HL-60/S4 treated with retinoic acid at 250 ng/mL for 4 days and 3 days (cell line): Measurements from ENCODE around the gene MDK.
"Not testable (repeated sequence)": the region's sequence is repeated elsewhere in the genome, so short reads cannot be mapped to it uniquely, and the experiment has no call there.

Experiments
- in situ Hi-C: fragments of 300-500 bp; cut with MboI; formaldehyde crosslinking; loops from 2 replicates; pipeline ENCODE4 v1.7.0; 2022; ENCODE audit warnings: low sequenced_read_pairs

MDK gene

GRCh38 chr11:46367244-46367915 lies 14.1 kb upstream of the MDK start:
- in situ Hi-C loops, result no loop called here

GRCh38 chr11:46367916-46368267 lies 13.6 kb upstream of the MDK start:
- in situ Hi-C loops, result no loop called here

DNA sequence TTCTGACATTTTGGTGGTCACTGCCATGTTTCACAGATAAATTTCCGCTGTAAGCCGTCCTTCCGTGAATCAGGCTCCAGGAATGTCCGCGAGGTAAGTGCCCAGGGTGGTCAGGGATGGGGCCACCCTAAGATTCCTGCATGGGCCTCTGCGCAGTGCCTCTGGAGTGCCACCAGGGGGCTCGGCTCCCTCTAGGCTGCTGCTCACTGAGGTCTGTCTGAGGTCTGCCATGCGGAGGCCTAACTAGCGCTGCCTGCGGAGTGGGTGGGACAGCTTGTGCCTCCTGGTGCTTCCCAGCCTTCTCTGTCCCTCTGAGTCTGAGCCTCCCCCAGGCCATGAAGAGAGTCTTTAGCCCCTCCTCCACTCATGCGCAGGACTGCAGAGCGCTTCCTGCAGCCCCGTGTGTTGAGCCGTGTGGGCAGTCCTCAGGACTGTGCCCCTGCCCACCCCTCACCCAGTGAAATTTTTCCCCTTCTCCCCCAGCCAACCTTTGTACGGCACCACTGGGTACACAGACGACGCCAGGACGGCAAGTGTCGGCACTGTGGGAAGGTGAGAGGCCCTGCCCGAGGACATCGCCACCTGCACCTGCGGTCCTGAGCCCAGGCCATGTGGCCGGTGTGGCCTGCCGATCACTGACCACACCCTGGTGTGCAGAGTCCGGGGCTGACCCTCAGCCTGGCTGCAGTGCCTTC lies 11.9 kb upstream of the MDK start:
- in situ Hi-C loops, result no loop called here

DNA sequence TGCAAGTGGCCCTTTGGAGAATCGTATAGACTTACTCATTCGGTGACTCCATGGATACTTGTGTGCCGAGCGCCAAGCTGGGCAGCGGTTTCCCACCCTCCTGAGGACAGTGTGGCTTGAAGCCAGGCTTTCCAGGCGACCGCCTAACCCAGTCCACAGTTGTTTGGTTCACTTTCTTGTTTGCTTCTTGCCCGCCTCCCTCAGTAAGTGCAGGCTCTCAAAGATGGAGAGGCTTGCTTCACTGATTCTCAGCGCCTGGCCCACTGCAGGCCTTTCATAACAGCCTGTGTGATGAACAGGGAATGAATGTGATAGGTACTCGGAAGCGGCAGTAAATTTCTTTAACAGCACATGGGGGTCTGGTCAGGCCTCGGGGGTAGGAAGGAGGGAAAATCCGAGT lies 11.2 kb upstream of the MDK start:
- in situ Hi-C loops, result no loop called here

DNA sequence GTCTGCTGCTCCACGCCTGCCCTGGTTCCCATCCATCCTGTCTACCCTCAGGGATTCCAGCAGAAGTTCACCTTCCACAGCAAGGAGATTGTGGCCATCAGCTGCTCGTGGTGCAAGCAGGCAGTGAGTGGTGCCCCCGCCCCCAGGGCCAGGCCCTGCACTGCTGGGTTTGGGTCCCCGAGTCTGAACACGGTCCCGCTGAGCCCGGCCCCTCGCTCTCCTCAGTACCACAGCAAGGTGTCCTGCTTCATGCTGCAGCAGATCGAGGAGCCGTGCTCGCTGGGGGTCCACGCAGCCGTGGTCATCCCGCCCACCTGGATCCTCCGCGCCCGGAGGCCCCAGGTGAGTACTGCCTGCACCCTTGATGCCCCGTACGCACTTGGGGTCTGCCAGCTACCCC lies 10.2 kb upstream of the MDK start:
- in situ Hi-C loops, result not testable (repeated sequence)

DNA sequence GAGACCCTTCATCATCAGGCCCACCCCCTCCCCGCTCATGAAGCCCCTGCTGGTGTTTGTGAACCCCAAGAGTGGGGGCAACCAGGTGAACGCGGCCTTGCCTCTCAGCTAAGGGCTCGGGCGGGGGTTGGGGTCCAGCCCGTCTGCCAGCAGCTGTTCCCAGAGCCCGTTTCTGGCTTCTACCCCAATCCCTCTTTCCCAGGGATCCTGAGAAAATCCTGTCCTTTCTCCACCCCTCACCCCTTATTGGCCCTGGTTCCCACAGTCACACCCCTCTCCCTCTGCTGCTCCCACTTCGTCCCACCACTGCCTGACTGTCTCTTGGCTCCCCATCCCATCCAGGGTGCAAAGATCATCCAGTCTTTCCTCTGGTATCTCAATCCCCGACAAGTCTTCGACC lies 9.4 kb upstream of the MDK start:
- in situ Hi-C loops, result no loop called here

DNA sequence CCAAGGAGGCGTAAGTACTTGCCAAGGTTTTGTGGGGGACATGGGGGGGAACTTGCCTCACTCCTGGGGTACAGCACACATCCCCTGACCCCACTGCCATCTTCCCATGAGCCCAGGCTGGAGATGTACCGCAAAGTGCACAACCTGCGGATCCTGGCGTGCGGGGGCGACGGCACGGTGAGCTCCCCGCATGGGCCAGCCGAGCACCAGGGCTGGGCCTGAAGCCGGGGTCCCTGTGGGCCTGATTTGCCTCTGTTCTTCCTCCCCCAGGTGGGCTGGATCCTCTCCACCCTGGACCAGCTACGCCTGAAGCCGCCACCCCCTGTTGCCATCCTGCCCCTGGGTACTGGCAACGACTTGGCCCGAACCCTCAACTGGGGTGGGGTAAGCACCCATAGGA lies 9.0 kb upstream of the MDK start:
- in situ Hi-C loops, result not testable (repeated sequence)

DNA sequence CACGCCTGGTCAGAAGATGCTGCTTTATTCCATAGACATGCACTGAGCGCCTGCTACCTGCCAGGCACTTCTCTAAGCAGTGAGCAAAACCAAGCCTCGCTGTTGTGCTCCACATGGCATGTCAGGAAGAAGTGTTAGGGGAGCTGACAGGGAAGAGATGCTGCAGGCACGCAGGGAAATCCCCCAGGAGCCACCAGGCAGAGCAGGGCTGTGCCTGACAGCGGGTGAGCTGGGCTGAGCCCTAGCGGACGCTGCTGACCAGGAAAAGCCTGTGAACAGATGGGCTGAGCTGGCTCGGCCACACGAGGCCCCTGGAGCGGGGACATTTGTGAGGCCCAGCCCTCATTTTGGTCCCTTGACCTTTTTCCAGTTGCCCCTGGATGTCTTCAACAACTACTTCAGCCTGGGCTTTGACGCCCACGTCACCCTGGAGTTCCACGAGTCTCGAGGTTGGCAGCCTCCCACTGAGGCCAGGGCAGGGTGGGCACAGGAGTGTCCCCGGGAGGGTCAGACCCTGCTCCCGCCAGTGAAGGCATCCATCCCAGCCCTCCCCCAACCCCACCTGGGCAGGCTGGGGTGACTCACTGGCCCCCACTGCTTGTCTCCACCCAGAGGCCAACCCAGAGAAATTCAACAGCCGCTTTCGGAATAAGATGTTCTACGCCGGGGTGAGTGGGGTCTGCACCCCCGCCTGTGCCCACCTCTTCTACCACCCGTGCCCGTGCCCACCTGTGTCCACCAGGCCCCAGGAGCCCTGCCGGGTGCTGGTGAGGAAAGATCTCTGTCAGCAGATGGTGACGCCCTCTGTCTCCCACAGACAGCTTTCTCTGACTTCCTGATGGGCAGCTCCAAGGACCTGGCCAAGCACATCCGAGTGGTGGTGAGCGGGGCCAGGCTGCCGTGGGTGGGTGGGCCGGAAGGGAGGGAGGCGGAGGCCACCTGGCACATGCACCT lies 7.4 kb upstream of the MDK start:
- in situ Hi-C loops, result no loop called here

DNA sequence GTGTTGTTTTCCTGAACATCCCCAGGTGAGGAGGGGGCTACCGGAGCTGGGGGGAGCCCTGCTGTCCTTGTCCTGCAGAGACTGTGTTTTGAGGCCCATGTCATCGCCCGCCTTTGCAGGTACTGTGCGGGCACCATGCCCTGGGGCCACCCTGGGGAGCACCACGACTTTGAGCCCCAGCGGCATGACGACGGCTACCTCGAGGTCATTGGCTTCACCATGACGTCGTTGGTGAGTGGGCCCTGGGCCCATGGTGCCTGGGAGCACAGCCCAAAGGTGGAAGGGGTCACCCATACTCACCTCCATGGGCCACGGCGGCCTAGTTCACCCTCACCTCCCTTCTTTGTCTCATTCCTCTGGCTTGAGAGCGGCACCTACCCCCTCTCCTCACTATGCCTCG lies 6.7 kb upstream of the MDK start:
- in situ Hi-C loops, result no loop called here

GRCh38 chr11:46375392-46376101 lies 5.9 kb upstream of the MDK start:
- in situ Hi-C loops, result no loop called here

DNA sequence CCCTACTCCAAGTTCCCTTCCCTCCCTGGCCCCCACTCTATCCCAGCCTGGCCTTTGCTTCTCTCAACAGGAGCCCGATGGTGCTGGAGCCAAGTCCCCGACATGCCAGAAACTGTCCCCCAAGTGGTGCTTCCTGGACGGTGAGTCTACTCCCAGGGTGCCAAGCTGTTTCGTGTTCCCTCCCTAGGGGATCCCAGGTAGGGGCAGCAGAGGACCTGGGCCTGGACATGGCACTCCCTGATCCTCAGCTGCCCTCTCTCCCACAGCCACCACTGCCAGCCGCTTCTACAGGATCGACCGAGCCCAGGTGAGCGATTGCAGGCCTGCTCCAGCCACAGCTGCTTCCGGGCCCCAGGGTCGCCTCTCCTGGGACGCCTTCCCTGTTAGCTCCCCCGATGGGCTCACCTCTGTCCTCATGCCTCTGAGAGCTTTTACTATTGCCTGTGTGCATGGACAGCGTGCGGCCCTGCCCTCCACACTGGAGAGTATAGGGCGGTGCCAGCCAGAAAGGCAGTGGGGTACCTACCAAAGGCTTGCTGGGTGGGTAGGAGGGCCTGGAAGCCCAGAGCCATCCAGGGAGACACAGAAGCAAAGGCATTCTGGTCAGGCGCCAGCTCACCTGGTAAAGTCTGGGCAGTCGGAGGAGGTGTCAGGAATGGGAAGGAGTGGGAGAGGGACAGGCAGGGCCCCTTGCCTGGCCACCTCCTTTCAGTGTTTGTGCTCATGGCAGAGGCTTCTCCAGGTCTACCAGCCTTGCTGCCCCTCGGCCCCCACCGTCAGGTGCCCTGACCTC lies 5.0 kb upstream of the MDK start:
- in situ Hi-C loops, result no loop called here

- in situ Hi-C loops, result no loop called here
Measured at GRCh38 chr11:46377290-46377689, 4.2 kb upstream of the MDK start.

GRCh38 chr11:46377831-46378230 lies 3.6 kb upstream of the MDK start:
- in situ Hi-C loops, result no loop called here

DNA sequence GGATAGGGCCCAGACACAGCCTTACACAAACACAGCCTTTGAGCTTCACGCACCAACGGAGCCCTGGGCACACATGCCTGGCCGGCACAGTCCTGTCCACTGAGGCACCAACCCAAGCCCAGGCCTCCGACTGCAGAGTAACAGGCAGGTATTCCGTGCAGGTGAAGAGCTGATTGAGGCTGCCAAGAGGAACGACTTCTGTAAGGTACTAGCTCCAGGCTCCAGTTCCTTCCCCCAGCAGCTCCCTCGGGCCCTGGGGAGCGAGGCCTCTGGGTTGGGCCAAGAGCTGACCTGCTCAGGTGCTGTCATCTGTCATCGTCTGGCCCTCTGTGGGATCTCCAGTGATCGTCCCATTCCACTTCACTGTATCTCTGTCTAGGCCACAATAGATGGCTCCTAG lies 3.2 kb upstream of the MDK start:
- in situ Hi-C loops, result no loop called here

DNA sequence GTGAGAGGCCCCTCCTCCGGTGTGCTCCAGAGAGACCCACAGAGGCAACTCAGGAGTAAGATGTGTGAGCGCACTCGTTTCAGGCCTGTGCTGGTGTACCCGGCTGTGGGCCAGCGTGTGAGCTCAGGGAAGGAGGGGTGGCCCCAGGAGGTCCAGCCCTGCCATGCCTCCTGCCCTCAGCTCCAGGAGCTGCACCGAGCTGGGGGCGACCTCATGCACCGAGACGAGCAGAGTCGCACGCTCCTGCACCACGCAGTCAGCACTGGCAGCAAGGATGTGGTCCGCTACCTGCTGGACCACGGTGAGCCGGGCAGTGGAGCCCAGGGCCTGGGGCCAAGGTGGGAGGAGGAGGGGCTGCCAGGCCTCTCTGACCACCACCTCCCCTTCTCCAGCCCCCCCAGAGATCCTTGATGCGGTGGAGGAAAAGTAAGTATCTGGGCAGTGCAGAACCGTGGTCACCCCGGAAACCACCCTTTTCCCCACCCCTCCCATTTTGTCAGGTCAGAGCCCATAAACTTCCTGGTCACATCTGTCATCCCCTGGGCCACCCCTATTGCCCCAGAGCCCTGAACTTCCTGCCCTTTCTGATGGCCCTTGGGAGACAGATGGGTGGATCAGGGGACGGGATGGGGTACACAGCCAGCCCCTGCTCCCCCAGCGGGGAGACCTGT lies 2.5 kb upstream of the MDK start:
- in situ Hi-C loops, result no loop called here

GRCh38 chr11:46379482-46380293 lies 1.8 kb upstream of the MDK start:
- in situ Hi-C loops, result not testable (repeated sequence)

DNA sequence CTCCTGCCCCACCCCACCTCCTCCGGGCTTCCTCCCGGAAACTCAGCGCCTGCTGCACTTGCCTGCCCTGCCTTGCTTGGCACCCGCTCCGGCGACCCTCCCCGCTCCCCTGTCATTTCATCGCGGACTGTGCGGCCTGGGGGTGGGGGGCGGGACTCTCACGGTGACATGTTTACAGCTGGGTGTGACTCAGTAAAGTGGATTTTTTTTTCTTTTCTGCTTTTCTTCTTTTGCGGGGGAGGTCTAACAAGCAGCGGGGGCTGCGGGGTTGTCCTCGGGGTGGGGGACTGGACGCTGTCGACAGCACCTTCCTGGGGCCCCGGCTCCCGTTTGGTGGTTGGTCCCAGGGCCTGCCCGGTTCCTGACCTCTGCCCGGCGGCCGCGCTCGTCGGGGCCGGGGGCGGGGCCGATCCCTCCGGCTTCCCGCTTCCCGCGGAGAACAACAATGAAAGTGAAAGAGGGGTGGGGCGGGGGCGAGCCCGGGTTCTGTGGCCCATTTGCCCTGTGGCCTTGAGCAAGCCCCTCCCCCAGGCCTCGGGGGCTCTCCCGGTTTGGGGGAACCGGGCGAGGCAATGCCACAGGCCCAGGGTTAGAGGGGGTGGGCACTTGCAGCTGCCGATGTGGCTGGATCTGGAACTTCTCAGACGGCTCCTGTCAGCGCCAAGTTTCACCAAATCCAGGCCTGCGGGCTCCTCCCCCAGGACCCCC lies 975 bp upstream of the MDK start:
- in situ Hi-C loops, result no loop called here
